ENCODE data around the gene ME3. TPM values are rescaled to one million over a fixed set of nuclear protein-coding genes. Genes with fewer than 3 reads are reported as not detected.

The ME3 gene
- total RNA-seq, 1 donor from 2014 or later = 1.3 TPM

DNA sequence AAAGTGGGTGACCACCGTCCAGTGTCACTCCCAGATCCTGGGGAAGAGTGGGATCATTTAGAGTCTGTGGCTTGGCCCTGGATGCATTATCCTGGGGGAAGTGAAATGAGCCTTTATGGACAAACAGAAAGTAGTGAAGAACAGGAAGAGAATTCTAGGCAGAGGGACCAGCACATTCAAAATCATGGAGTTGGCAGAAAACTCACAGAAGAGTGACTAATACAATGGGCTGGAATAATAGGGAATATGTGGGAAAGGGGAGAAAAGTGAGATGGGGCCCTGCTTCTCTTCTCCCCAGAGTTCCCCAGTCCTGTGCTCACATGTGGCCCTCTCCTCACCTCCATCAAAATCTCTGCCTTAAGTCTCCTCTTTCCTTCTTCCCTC, 213.4 kb downstream of the ME3 start:
- POLR2A ChIA-PET = no interaction called here
- Mint-ChIP-seq H3K36me3 (ENCODE audit: low read depth) (no peaks in the 10 kb centered on the region), H3K4me3 (no peak overlapping the region), H3K27me3 (no peaks in the 10 kb centered on the region), H3K4me1 (peaks cover 2% of the 10 kb centered on the region), H3K27ac (no peak overlapping the region), H3K9me3 (no peaks in the 10 kb centered on the region)
- ATAC-seq (ENCODE audit: low read depth) (no peak), DNase-seq (no peak)
- CTCF ChIA-PET = interaction anchor here (1.0 kb wide), 1 partner anchor 359 kb away, joined by 5 read pairs; no protein-coding TSS in a partner anchor
- intact Hi-C loops (cut with micrococcal nuclease) = loop anchor here (5.0 kb wide), 3 partner anchors 343 to 862 kb away; partner anchors contain the start of gene PRSS23
- TF ChIP-seq, protein P1, sequence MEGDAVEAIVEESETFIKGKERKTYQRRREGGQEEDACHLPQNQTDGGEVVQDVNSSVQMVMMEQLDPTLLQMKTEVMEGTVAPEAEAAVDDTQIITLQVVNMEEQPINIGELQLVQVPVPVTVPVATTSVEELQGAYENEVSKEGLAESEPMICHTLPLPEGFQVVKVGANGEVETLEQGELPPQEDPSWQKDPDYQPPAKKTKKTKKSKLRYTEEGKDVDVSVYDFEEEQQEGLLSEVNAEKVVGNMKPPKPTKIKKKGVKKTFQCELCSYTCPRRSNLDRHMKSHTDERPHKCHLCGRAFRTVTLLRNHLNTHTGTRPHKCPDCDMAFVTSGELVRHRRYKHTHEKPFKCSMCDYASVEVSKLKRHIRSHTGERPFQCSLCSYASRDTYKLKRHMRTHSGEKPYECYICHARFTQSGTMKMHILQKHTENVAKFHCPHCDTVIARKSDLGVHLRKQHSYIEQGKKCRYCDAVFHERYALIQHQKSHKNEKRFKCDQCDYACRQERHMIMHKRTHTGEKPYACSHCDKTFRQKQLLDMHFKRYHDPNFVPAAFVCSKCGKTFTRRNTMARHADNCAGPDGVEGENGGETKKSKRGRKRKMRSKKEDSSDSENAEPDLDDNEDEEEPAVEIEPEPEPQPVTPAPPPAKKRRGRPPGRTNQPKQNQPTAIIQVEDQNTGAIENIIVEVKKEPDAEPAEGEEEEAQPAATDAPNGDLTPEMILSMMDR (IDR thresholded peaks at IDR 0.05) = no peak

DNA sequence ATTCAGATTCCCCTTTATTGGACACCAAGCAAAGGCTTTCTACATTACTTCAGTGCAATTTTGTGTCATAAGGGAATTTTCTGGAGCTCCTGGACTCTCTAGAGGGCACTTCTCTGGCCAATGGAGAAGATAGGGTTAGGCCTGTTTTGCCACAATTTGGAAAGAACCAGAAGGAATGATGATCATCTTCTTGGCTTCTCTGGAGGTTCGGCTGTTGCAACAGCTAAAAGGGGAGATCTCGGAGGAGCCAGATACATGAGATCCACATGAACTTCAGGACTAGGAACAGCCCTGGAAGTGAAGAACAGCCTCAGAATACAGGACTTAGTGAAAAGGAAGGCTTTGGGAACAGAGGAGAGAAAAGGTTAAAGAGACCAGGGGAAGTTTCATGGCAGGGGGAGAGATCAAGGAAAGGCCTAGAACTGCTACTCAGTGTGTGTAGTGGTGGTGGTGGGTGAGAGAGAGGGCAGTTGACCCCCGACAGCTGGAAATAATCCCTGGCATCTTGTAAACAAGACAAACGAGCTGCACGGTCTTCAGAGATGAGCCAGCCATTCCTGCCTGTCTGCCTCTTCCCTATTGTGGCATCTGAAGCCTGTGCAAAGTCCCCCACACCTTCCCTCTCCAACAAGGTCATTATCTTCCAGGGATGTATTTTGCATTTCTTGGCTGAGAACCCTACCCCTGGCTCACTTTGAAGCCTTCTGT, 214.0 kb downstream of the ME3 start:
- Mint-ChIP-seq H3K4me3 (no peak overlapping the region), H3K27ac (no peak overlapping the region), H3K9me3 (no peaks in the 10 kb centered on the region), H3K36me3 (ENCODE audit: low read depth) (no peaks in the 10 kb centered on the region), H3K4me1 (peaks cover 2% of the 10 kb centered on the region), H3K27me3 (no peaks in the 10 kb centered on the region)
- TF ChIP-seq, protein P1 (IDR thresholded peaks at IDR 0.05) = no peak
- intact Hi-C loops (cut with micrococcal nuclease) = loop anchor here (5.0 kb wide), 3 partner anchors 344 to 861 kb away; partner anchors contain the start of gene PRSS23
- ChIA-PET CTCF (interaction anchor here (1.0 to 2.3 kb wide), 2 partner anchors 150 to 359 kb away, joined by 5 to 27 read pairs; no protein-coding TSS in a partner anchor), POLR2A (no interaction called here)
- no peak for DNase-seq
- no peak for ATAC-seq (ENCODE audit: low read depth)

DNA sequence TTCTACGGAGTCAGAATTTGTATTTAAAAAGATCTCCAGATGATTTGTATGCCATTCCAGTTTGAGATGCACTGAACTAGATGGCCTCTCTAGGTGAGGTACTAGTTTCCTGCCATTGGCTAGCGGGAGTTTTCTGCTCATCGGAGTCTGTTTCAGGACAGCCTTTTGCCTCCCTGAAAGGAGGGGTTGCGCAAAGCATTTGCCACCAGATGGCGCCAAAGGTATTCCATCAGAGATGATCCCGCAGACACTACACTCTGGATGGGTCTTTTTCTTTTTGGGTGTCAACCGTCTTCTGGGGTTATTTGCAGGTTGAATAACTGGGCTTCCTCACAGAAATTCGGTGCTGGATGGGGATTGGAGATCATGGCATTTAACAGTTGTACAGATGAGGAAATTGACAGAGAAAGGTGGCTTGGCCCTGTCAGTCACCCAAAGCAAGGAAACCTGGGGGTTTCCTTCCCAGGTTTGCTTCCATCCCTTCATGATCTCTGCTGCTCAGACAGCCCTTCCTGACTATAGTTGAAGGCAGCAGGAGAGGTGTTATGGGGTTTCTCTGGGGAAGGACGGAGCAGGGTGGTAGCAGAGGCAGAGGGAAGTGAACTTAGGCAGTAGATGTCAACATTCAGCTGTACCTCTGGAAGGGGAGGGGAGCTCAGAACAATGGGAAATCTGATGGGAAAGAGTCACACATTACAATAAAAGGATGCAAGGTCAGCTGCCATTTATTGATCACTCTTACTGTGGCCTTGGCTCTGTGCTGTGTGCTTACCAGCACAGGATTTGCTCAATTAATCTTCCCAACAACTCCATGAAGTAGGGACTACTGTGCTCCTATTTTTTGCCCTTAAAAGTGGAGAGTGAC, 216.1 kb downstream of the ME3 start:
- H3K27me3 Mint-ChIP-seq = no peaks in the 10 kb centered on the region
- H3K36me3 Mint-ChIP-seq (ENCODE audit: low read depth) = no peaks in the 10 kb centered on the region
- POLR2A ChIA-PET = no interaction called here
- intact Hi-C loops (cut with micrococcal nuclease) = loop anchor here (1.0 to 5.0 kb wide), 7 partner anchors 152 to 859 kb away; partner anchors contain the start of genes CCDC83 and PRSS23
- H3K9me3 Mint-ChIP-seq = no peaks in the 10 kb centered on the region
- CTCF ChIA-PET = interaction anchor here (1.0 to 3.3 kb wide), 8 partner anchors 8 to 602 kb away, joined by 3 to 27 read pairs (median 6); partner anchors contain the start of gene CCDC83
- H3K4me3 Mint-ChIP-seq = no peak overlapping the region
- ATAC-seq (ENCODE audit: low read depth) (peak; percentile 47), DNase-seq (peak; percentile 45)
- H3K4me1 Mint-ChIP-seq = peaks cover 2% of the 10 kb centered on the region
- H3K27ac Mint-ChIP-seq = no peak overlapping the region
- TF ChIP-seq, protein P1 (IDR thresholded peaks at IDR 0.05) = peak; percentile 65

DNA sequence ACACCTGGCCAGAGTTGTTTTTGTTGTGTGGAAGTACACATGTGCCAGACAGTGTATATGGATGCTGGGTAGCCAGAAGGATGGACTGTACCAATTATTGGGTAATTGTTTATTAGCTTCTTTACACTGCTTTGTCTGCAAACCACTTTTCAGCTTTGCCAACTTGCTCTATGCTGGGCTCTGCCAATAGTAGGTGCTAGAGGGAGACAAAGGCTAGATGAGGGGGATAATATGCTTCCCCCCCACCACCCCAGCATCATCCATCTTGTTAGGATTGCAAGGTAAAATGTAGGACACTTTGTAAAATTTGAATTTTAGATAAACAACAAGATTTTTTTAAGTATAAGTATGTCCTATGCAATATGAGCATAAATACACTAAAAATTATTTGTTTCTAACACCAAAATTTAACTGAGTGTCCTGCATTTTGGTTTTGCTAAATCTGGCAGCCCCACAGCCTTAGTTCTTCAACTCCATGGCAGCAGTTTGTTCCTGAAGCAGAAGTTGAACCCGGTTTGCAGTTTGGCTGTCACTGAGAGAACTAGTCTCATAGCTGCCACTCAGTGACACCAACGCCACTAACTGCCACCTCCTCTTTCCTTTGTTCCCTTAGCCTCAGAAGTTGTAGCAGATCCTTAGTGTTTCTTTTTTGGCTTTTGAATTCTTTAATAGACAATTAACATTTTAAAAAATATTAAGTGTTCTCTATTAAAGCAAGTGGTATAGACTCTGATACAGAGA, 219.0 kb downstream of the ME3 start:
- DNase-seq = no peak
- no peak for ATAC-seq (ENCODE audit: low read depth)
- H3K4me1 Mint-ChIP-seq = peaks cover 2% of the 10 kb centered on the region
- intact Hi-C loops (cut with micrococcal nuclease) = no loop called here
- no peak overlapping the region for H3K27ac Mint-ChIP-seq
- TF ChIP-seq, protein P1 (IDR thresholded peaks at IDR 0.05) = no peak
- no peak overlapping the region for H3K4me3 Mint-ChIP-seq
- ChIA-PET CTCF (interaction anchor here (0.7 to 3.3 kb wide), 3 partner anchors 155 to 364 kb away, joined by 3 to 15 read pairs (median 3); no protein-coding TSS in a partner anchor), POLR2A (no interaction called here)
- no peaks in the 10 kb centered on the region for H3K27me3 Mint-ChIP-seq
- no peaks in the 10 kb centered on the region for H3K9me3 Mint-ChIP-seq
- no peaks in the 10 kb centered on the region for H3K36me3 Mint-ChIP-seq (ENCODE audit: low read depth)

All from activated B cell treated with CpG ODN at 0.5 μM for 24 hours (primary cell).